Activated gamma-delta T cell treated with Interleukin-2 at 50 U/mL for 16 hours (primary cell): Measurements from ENCODE around the gene MOB3B.

Experiments
- DNase-seq: peaks from one replicate; pipeline ENCODE4 v3.0.0-alpha.2; 2020

The MOB3B gene

GRCh38 chr9:27529316-27530278, at the start of gene MOB3B:
TSS of gene MOB3B (minus strand) at chr9:27529814. CDS start at chr9:27455550, 74,264 bp downstream.
- peak; percentile 76 for DNase-seq

- peak; percentile 95 for DNase-seq
Measured at GRCh38 chr9:27573634-27574590, 44.3 kb upstream of the MOB3B start.

GRCh38 chr9:27572918-27573633, 43.5 kb upstream of the MOB3B start, which contains the start of gene C9orf72:
TSS of gene C9orf72 (minus strand) at chr9:27573481. CDS start at chr9:27567120, 6,361 bp downstream.
- peak; percentile 82 for DNase-seq

- DNase-seq: peak; percentile 54
Measured at GRCh38 chr9:27572566-27572917, 42.9 kb upstream of the MOB3B start.

GRCh38 chr9:27572061-27572460, 42.4 kb upstream of the MOB3B start:
- no peak for DNase-seq

- DNase-seq: no peak
Measured at GRCh38 chr9:27571011-27571410, 41.4 kb upstream of the MOB3B start.

GRCh38 chr9:27569406-27569805, 39.8 kb upstream of the MOB3B start:
- no peak for DNase-seq

GRCh38 chr9:27566118-27566517, 36.5 kb upstream of the MOB3B start:
- no peak for DNase-seq

GRCh38 chr9:27565696-27566095, 36.1 kb upstream of the MOB3B start:
- no peak for DNase-seq

GRCh38 chr9:27564670-27565069, 35.1 kb upstream of the MOB3B start:
- DNase-seq: no peak

GRCh38 chr9:27563738-27564430, 34.3 kb upstream of the MOB3B start:
- no peak for DNase-seq

- DNase-seq: no peak
Measured at GRCh38 chr9:27561685-27562084, 32.1 kb upstream of the MOB3B start.

- DNase-seq: no peak
Measured at GRCh38 chr9:27560457-27560856, 30.8 kb upstream of the MOB3B start.

GRCh38 chr9:27558307-27558706, 28.7 kb upstream of the MOB3B start:
- DNase-seq: no peak

GRCh38 chr9:27556470-27556869, 26.9 kb upstream of the MOB3B start:
- no peak for DNase-seq

- DNase-seq: no peak
Measured at GRCh38 chr9:27554712-27555111, 25.1 kb upstream of the MOB3B start.

GRCh38 chr9:27549196-27549755, 19.7 kb upstream of the MOB3B start:
- DNase-seq: no peak

- no peak for DNase-seq
Measured at GRCh38 chr9:27548055-27548741, 18.6 kb upstream of the MOB3B start.

- no peak for DNase-seq
Measured at GRCh38 chr9:27545471-27545870, 15.9 kb upstream of the MOB3B start.

GRCh38 chr9:27542508-27542907, 12.9 kb upstream of the MOB3B start:
- DNase-seq: no peak

- DNase-seq: no peak
Measured at GRCh38 chr9:27541740-27542139, 12.1 kb upstream of the MOB3B start.
